Stimulated activated CD8-positive, alpha-beta memory T cell treated with anti-CD3 and anti-CD28 coated beads, Interleukin-2, amount 100 ng/mL, for 1 hour (primary cell): ENCODE data around the gene SLC18B1.

Source experiments
- DNase-seq, 2 donors: peaks; one replicate each; pipeline ENCODE4 v3.0.0-alpha.2; 2020; ENCODE audit warnings: low read depth in 2 of 2

The SLC18B1 gene

DNA sequence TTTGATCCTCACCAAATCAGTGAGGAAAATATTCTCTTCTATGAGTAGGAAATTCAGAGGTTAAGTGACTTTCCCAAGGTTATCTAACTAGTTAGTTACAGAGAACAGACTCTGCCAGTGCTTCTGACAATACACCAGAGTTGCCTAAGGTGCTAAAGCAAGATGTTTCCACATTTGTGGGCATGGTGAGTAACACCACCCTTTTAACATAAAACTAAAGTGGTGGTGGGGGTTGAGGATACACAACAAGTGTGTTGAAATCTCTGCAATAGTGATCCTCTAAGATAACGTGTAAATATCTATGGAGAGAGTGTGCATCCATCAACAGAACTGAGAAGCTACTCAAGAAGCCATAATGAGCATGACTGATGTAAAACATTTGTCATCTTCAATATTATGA lies 52.4 kb downstream of the SLC18B1 start:
- no peak for DNase-seq

- DNase-seq: no peak
Measured at GRCh38 chr6:132742495-132742894, 55.9 kb downstream of the SLC18B1 start.

GRCh38 chr6:132741281-132741680 lies 57.2 kb downstream of the SLC18B1 start:
- DNase-seq: no peak

DNA sequence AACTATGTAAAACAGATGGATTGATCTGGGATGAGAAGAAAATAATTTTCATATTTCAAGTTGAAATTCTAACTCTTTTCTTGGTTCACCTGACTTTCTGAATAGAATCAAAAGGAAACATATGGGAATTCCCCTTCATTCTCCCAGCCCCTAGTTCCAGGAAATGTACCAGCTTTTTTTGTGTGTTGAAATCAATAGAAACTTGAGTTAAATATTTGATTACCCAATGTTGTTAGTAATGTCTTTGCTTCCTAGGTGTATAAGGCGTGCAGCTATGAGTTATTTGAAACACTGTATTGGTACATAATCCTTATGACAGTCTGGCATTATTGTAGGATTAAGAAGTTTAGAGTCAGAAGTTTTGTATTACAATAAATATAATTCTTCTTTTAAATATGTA lies 62.2 kb downstream of the SLC18B1 start:
- no peak for DNase-seq

- no peak for DNase-seq
Measured at GRCh38 chr6:132734694-132735236, 63.7 kb downstream of the SLC18B1 start.

DNA sequence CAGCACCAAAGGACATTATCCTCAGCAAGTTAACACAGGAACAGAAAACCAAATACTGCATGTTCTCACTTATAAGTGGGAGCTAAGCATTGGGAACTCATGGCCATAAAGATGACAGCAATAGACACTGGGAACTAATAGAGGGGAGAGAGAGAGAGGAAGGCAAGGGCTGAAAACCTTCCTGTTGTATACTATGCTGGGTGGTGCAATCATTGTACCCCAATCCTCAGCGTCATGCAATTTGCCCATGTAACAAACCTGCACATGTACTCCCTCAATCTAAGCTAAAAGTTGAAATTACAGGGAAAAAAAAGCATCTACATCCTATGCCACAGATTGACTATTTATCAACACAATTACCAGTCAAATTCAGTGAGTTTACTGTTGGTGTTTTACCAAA lies 64.6 kb downstream of the SLC18B1 start:
- no peak for DNase-seq

GRCh38 chr6:132733283-132733682 lies 65.2 kb downstream of the SLC18B1 start:
- DNase-seq: no peak

GRCh38 chr6:132731086-132731485 lies 67.4 kb downstream of the SLC18B1 start:
- DNase-seq: no peak

DNA sequence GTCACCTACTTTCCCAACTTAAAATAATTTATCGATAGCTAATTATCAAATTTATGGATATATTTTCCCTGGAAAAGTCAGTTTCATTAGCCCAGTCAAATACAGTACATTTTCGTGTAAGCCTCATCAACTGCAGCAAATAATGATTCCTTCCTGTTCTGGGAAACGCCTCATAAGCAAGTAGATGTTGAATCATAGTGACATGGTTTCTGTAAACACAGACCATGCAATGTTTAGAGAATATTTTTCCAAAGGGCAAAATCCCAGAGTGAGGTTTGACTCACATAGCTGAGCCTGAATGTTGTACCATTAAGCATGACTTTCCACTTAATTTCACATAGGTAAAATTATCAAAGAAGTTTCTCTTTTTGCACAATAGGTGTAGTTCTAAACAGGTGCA lies 67.9 kb downstream of the SLC18B1 start:
- DNase-seq: no peak

DNA sequence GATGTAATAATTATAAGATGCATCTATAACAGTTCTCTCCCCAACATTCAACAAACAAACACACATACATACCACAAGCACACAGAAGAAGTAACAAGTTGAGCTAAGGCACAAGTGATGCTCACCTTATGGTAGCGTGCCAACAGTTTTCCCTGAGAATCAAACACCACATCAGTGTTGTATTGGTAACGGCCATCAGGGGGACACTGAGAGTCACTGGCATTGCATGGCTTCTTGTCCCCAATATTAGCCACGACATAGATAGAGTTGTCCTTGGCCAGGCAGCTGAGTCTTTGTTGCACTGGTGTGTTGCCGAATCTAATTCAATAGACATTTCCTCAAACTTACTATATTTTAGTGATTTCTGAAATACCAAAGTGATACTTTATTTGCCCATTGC lies 69.8 kb downstream of the SLC18B1 start:
- no peak for DNase-seq

- no peak for DNase-seq
Measured at GRCh38 chr6:132726608-132726975, 71.8 kb downstream of the SLC18B1 start.

DNA sequence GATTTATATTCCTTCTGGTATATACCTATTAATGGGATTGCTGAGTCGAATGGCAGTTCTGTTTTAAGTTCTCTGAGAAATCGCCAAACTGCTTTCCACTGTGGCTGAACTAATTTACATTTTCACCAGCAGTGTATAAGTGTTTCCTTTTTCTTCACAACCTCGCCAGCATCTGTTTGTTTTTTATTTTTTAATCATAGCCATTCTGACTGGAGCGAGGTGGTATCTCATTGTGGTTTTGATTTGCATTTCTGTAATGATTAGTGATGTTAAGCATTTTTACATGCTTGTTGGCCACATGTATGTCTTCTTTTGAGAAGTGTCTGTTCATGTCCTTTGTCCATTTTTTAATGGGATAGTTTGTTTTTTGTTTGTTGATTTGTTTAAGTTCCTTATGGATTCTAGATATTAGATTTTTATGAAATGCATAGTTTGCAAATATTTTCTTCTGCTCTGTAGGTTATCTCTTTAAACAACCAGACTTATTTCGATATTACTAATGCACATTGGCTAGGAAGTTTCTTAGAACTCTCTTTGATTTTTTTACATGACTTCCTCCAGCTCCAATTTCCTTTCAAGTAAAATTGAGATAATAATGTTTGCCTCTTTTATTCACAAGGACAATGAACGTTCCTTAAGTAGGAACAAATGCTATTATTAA lies 72.4 kb downstream of the SLC18B1 start:
- DNase-seq: no peak

DNA sequence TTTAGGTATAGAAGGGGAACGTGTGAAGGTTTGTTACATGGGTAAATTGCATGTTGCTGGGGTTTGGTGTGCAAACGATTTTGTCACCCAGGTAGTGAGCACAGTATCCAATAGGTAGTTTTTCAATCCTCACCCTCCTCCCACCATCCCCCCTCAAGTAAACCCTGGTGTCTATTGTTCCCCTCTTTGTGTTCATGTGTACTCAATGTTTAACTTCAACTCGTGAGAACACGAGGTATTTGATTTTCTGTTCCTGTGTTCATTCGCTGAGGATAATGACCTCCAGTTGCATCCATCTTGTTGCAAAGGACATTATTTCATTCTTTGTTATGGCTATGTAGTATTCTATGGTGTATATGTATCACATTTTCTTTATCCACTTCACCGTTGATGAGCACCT lies 73.0 kb downstream of the SLC18B1 start:
- no peak for DNase-seq

- no peak for DNase-seq
Measured at GRCh38 chr6:132719736-132720448, 78.5 kb downstream of the SLC18B1 start.
